GM12892 (cell line): ENCODE measurements around the gene SAMD8.

Experiments used
- POLR2A ChIP-seq: IDR thresholded peaks from 2 replicates; pipeline ENCODE4 v1.6.1; 2011; ENCODE audit warnings: low read depth, low read length, control low read depth
- POLR2AphosphoS5 ChIP-seq: IDR thresholded peaks from 2 replicates; pipeline ENCODE4 v1.6.1; 2011; ENCODE audit warnings: low read depth, low read length, control low read depth
- TAF1 ChIP-seq: IDR thresholded peaks from 2 replicates; pipeline ENCODE4 v1.6.1; 2011; ENCODE audit warnings: low read depth, mild to moderate bottlenecking, control low read depth, low read length, borderline replicate concordance

DNA sequence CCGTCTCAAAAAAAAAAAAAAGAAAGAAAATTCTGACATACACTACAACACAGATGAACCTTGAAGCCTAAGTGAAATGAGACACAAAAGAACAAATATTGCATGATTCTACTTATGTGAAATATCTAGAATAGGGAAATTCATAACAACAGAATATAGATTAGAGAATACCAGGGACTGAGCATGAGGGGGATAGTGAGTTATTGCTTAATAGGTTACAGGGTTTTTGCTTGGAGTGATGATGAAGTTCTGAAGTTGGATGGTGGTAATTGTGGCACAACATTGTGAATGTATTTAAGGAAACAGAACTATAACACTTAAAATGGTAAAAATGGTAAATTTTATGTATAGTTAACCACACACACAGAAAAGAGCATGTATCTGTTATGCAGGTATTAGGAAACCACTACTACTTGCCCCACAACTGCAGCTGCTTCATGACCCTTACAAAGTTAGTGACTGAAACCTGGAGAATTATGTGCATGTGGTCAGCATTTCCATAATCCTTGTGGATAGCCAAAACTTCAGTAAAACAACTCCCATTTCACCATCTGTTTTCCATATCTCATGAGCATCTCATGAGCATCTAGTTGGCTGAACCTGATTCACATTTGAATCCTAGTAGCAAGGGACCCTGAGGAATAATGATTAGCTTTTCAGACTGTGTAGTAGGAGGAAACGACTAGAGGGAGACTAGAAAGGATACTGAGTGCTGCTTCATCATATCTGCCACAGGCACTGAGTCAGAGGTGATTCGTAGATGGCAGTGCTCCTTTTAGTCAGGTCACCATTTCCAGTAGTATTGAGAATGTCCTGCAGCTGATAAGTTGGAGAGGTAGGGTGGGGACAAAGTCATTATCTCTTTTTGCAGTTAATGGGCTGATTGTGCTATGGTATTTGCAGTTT is 26.3 kb downstream of the SAMD8 start:
- TF ChIP-seq TAF1 (no peak), POLR2A (no peak), POLR2AphosphoS5 (no peak)
